Karpas-422 (cell line): ENCODE measurements around the gene ATXN1. TPM values are rescaled to one million over a fixed set of nuclear protein-coding genes. Genes with fewer than 3 reads are reported as not detected.
A peak's percentile ranks its signal among the peaks of the same experiment; 100 is the strongest.

ENCODE experiments used
- DNase-seq: peaks from one replicate; pipeline ENCODE4 v3.0.0-alpha.2; 2015
- H2AFZ ChIP-seq: fragments of 200-600 bp; sonication (generic); 2 replicates; pipeline ENCODE4 v1.6.1; 2014; ENCODE audit warnings: antibody characterized with exemption, low read length, mixed read lengths
- H3K27ac ChIP-seq: fragments of 200-600 bp; sonication (generic); 2 replicates; pipeline ENCODE4 v1.5.1; 2014; ENCODE audit warnings: mild to moderate bottlenecking, low read length, moderate library complexity
- H3K27me3 ChIP-seq: fragments of 200-600 bp; sonication (generic); 2 replicates; pipeline ENCODE4 v1.6.1; 2014; ENCODE audit warnings: low read length, mixed read lengths
- H3K36me3 ChIP-seq: fragments of 200-600 bp; sonication (generic); 2 replicates; pipeline ENCODE4 v1.6.1; 2014; ENCODE audit warnings: low read length, mixed read lengths; ENCODE audit not compliant: insufficient read depth
- H3K4me1 ChIP-seq: fragments of 200-600 bp; sonication (generic); 2 replicates; pipeline ENCODE4 v1.6.1; 2014; ENCODE audit warnings: mild to moderate bottlenecking, low read length, mixed read lengths
- H3K4me2 ChIP-seq: fragments of 200-600 bp; sonication (generic); 2 replicates; pipeline ENCODE4 v1.6.1; 2014; ENCODE audit warnings: low read length, low read depth, mild to moderate bottlenecking; ENCODE audit not compliant: poor library complexity, severe bottlenecking
- H3K4me3 ChIP-seq: fragments of 200-600 bp; sonication (generic); 2 replicates; pipeline ENCODE4 v1.5.1; 2014; ENCODE audit warnings: mild to moderate bottlenecking, antibody characterized with exemption, low read length, mixed read lengths
- H3K79me2 ChIP-seq: fragments of 200-600 bp; sonication (generic); 2 replicates; pipeline ENCODE4 v1.6.1; 2014; ENCODE audit warnings: mild to moderate bottlenecking, low read length, mixed read lengths
- H3K9ac ChIP-seq: fragments of 200-600 bp; sonication (generic); 2 replicates; pipeline ENCODE4 v1.6.0; 2014; ENCODE audit warnings: low read length
- H3K9me2 ChIP-seq: fragments of 200-600 bp; sonication (generic), shearing (Covaris generic); replicated peaks from 2 replicates; pipeline ENCODE4 v1.6.0; 2014; ENCODE audit warnings: mild to moderate bottlenecking, low read length, moderate library complexity; ENCODE audit not compliant: insufficient read depth
- H3K9me3 ChIP-seq: fragments of 300-700, 200-600 bp; sonication (generic); 2 replicates; pipeline ENCODE4 v1.6.1; 2014; ENCODE audit warnings: low read length, mixed read lengths
- H4K20me1 ChIP-seq: fragments of 200-600 bp; sonication (generic); 2 replicates; pipeline ENCODE4 v1.6.1; 2014; ENCODE audit warnings: mild to moderate bottlenecking, antibody characterized with exemption, low read length, low read depth; ENCODE audit not compliant: insufficient read depth
- total RNA-seq: library from RNA; depleted of rRNA; stranded (reverse); fragments of >200 nt; shearing (Covaris generic); gene quantifications from 2 replicates; pipeline ENCODE4 v1.2.3, GENCODE V29; 2014; ENCODE audit warnings: low replicate concordance

ATXN1 gene
- total RNA-seq, 1 experiment from 2014 or later, result 0.37 TPM

DNA sequence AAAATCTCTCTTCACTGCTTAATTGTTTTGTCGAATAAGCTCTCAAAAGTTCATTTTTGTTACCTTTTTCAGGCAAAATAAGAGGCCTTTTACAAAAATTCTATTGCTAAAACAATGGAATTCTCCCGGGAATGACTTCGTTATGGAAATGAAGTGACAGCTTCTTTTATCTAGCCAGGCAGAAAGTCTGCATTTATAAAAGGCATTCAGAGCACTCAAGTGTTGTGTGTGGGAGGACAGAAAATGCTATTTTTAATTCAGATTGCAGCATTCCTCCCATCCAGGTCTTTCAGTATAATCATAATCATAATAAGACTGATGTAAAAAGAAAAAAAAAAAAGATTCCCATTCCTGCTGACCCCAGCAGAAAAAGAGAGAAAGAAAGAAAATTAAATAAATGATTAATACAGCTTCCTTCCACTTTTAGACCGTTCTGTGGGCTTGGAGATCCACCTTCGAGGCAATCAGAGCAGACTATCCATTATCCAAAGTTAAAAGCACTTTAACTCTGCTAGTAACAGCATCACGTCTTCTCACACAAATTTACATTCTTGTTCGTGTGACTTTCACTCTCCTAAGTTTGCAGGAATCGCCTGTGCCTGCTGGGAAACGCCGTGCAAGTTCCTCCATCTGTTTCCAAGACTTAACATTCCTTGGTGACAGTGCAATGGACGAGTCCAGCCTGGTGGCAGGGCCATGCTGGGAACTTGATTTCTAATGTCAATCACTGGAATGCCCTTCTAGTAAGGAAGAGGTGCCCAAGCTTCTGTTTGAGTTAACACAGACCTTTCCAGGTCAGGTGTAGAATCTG is 264.1 kb downstream of the ATXN1 start:
- Histone ChIP-seq H4K20me1 (no peaks in the 10 kb centered on the region), H3K9me2 (no peaks in the 10 kb centered on the region), H3K9ac (no peak overlapping the region), H3K36me3 (no peaks in the 10 kb centered on the region), H3K27ac (no peak overlapping the region), H3K4me3 (no peak overlapping the region), H2AFZ (no peak overlapping the region), H3K79me2 (no peaks in the 10 kb centered on the region), H3K9me3 (no peaks in the 10 kb centered on the region), H3K4me1 (peaks cover 25% of the 10 kb centered on the region), H3K27me3 (no peaks in the 10 kb centered on the region), H3K4me2 (no peak overlapping the region)
- DNase-seq, result no peak

DNA sequence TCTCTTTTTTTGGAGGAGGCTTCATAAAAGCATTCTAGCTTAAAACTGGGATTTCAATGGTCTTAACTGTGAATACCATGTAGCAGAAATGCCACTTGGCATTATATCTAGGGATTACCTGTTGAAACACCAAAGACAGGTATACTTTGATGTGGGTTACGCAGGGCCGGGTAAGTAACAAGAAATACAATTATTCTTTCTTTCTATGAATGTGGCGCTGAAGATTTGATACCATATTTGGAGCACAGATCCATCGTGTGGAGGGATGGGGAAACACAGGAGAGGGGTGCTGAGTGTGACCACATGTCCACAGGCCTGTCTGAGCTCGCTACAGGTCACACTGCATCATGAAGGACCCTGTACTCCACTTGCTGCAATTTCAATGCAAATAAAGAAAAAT is 265.1 kb downstream of the ATXN1 start:
- H3K27ac ChIP-seq, result no peak overlapping the region
- no peaks in the 10 kb centered on the region for H3K27me3 ChIP-seq
- H4K20me1 ChIP-seq, result no peaks in the 10 kb centered on the region
- no peak overlapping the region for H3K4me3 ChIP-seq
- no peak overlapping the region for H3K9ac ChIP-seq
- H3K36me3 ChIP-seq, result no peaks in the 10 kb centered on the region
- H3K4me1 ChIP-seq, result peaks cover 25% of the 10 kb centered on the region
- no peak overlapping the region for H2AFZ ChIP-seq
- no peak for DNase-seq
- no peaks in the 10 kb centered on the region for H3K9me3 ChIP-seq
- no peak overlapping the region for H3K4me2 ChIP-seq
- no peaks in the 10 kb centered on the region for H3K79me2 ChIP-seq
- no peaks in the 10 kb centered on the region for H3K9me2 ChIP-seq

GRCh38 chr6:16494793-16495192 is 266.5 kb downstream of the ATXN1 start:
- H2AFZ ChIP-seq, result peak overlapping the region; percentile 17; the same call in 1 of the 2 replicates
- no peaks in the 10 kb centered on the region for H3K9me2 ChIP-seq
- H3K27ac ChIP-seq, result 0 out of 2 replicates have a peak overlapping the region, but pooled peaks have one; percentile 14
- no peak overlapping the region for H3K4me3 ChIP-seq
- H3K4me2 ChIP-seq, result peak overlapping the region; percentile 21
- H3K36me3 ChIP-seq, result no peaks in the 10 kb centered on the region
- H3K27me3 ChIP-seq, result no peaks in the 10 kb centered on the region
- H4K20me1 ChIP-seq, result no peaks in the 10 kb centered on the region
- no peaks in the 10 kb centered on the region for H3K79me2 ChIP-seq
- H3K9me3 ChIP-seq, result no peaks in the 10 kb centered on the region
- no peak overlapping the region for H3K9ac ChIP-seq
- H3K4me1 ChIP-seq, result peaks cover 25% of the 10 kb centered on the region
- DNase-seq, result peak; percentile 60

DNA sequence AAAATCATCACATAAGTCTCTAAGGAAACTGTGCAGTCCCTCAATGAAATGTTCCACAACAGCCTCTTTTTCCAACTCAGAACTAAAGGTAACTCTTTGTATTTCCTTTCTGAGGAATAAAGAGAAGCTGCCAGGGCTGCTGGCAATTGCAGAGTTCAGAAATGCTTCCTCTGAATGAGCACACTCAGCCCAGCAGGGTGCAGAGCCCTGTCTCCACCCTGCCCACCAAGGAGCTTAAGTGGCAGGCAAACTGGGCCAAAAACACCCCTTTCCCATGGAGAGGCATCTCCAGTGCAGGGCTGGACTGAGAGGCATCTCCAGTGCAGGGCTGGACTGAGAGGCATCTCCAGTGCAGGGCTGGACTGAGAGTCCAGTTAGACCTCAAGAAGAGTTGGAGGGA is 267.5 kb downstream of the ATXN1 start:
- H3K9me3 ChIP-seq, result no peaks in the 10 kb centered on the region
- H3K4me3 ChIP-seq, result no peak overlapping the region
- H3K9me2 ChIP-seq, result no peaks in the 10 kb centered on the region
- H3K27ac ChIP-seq, result no peak overlapping the region
- no peak overlapping the region for H2AFZ ChIP-seq
- no peak for DNase-seq
- H3K27me3 ChIP-seq, result no peaks in the 10 kb centered on the region
- no peak overlapping the region for H3K9ac ChIP-seq
- H3K79me2 ChIP-seq, result no peaks in the 10 kb centered on the region
- H3K36me3 ChIP-seq, result no peaks in the 10 kb centered on the region
- H4K20me1 ChIP-seq, result no peaks in the 10 kb centered on the region
- H3K4me1 ChIP-seq, result peaks cover 25% of the 10 kb centered on the region
- no peak overlapping the region for H3K4me2 ChIP-seq

DNA sequence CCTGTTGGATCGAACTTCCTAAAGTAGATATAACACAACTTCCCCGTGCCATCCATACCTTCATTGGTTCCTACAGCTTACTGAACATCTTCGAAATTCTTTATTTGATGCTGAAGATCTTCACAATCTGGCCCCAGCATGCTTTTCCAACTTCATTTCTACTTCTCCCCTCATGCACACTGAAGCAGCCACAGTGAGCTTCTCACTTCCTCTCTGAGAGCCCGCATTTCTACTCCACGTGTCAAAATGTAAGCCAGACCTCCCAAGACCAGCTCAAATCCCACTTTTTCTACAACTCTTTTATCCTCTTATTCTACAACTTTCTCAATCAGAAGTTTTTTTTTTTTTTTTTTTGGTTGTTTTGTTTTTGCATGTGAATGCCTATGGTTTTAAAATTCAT is 268.1 kb downstream of the ATXN1 start:
- Histone ChIP-seq H3K9me2 (no peaks in the 10 kb centered on the region), H3K27me3 (no peaks in the 10 kb centered on the region), H3K4me1 (peaks cover 25% of the 10 kb centered on the region), H3K79me2 (no peaks in the 10 kb centered on the region), H3K9me3 (no peaks in the 10 kb centered on the region), H2AFZ (no peak overlapping the region), H3K4me2 (peak overlapping the region; percentile 27), H4K20me1 (no peaks in the 10 kb centered on the region), H3K9ac (peak overlapping the region; percentile 19; the same call in 1 of the 2 replicates), H3K27ac (no peak overlapping the region), H3K36me3 (no peaks in the 10 kb centered on the region), H3K4me3 (no peak overlapping the region)
- DNase-seq, result peak; percentile 60

GRCh38 chr6:16491666-16492313 is 269.5 kb downstream of the ATXN1 start:
- peaks cover 25% of the 10 kb centered on the region for H3K4me1 ChIP-seq
- H3K4me2 ChIP-seq, result no peak overlapping the region

DNA sequence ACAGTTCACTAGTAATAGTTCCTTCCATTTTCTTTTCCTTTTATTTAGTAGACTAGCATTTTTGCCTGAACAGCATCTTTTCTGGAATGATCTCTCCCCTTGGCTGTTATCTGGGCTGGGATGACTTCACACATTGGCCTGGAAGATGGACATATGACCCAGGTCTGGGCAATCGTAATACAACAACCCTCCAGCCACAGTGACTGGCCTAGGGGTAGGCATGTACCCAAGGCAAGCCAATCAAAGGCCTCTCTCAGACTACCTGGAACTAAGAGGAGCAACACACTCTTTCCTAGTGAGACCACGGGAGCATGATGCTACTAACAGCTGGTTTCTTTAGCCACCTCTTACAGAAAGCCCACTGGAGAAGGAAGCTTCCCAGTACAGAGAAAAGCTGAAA is 270.6 kb downstream of the ATXN1 start:
- no peaks in the 10 kb centered on the region for H3K9me2 ChIP-seq
- H3K27ac ChIP-seq, result no peak overlapping the region
- H3K79me2 ChIP-seq, result no peaks in the 10 kb centered on the region
- H3K9ac ChIP-seq, result no peak overlapping the region
- no peak overlapping the region for H3K4me3 ChIP-seq
- H2AFZ ChIP-seq, result no peak overlapping the region
- H3K9me3 ChIP-seq, result no peaks in the 10 kb centered on the region
- no peak overlapping the region for H3K4me2 ChIP-seq
- H3K27me3 ChIP-seq, result no peaks in the 10 kb centered on the region
- H3K36me3 ChIP-seq, result no peaks in the 10 kb centered on the region
- peaks cover 21% of the 10 kb centered on the region for H3K4me1 ChIP-seq
- no peak for DNase-seq
- H4K20me1 ChIP-seq, result no peaks in the 10 kb centered on the region

More at GRCh38 chr6:16491666-16492313, 269.5 kb downstream of the ATXN1 start:
- no peak overlapping the region for H2AFZ ChIP-seq
- no peaks in the 10 kb centered on the region for H3K9me2 ChIP-seq
- H3K79me2 ChIP-seq, result no peaks in the 10 kb centered on the region
- no peak for DNase-seq
- H3K27ac ChIP-seq, result no peak overlapping the region
- no peaks in the 10 kb centered on the region for H3K9me3 ChIP-seq
- H3K4me3 ChIP-seq, result no peak overlapping the region
- no peak overlapping the region for H3K9ac ChIP-seq
- H4K20me1 ChIP-seq, result no peaks in the 10 kb centered on the region
- H3K27me3 ChIP-seq, result no peaks in the 10 kb centered on the region
- no peaks in the 10 kb centered on the region for H3K36me3 ChIP-seq

DNA sequence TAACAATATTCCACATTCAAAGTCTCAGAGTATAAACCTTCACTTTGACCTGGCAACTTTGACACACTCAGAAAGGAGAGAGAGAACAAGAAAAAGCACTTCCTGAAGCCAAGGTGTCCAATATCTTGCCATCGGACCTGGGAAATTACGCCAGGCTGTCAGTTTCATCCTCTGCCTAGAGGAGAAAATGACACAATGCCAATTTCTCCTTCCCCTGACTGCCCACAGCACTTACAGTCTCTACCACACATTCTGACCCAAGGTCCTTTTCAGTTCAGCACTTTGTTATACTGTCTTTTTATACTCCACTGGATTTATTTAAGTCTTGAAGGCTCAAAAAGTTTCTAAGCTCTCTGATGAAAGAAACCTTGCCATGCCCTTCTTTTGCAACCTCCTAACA is 272.4 kb downstream of the ATXN1 start:
- no peak for DNase-seq
- Histone ChIP-seq H3K27me3 (no peaks in the 10 kb centered on the region), H3K79me2 (no peaks in the 10 kb centered on the region), H3K9me2 (no peaks in the 10 kb centered on the region), H3K4me2 (no peak overlapping the region), H3K27ac (no peak overlapping the region), H3K36me3 (no peaks in the 10 kb centered on the region), H3K4me1 (peaks cover 7% of the 10 kb centered on the region), H4K20me1 (no peaks in the 10 kb centered on the region), H2AFZ (no peak overlapping the region), H3K9me3 (no peaks in the 10 kb centered on the region), H3K9ac (no peak overlapping the region), H3K4me3 (no peak overlapping the region)
